Activated T-helper 2 cell treated with anti-CD3 and anti-CD28 coated beads, Interferon-gamma antibody, Interleukin-2, Interleukin-4, amounts not matched to agents 10 μg/mL and 5 μg/mL and 100 μg/mL, durations not matched to agents 14 hours and 24 hours and 36 hours (primary cell): Measurements from ENCODE around the gene THBD. TPM values are rescaled to one million over a fixed set of nuclear protein-coding genes. Genes with fewer than 3 reads are reported as not detected.

Source experiments
- DNase-seq: peaks from one replicate; pipeline ENCODE4 v3.0.0; 2021; ENCODE audit warnings: low spot score
- H3K27ac Mint-ChIP-seq: one replicate; pipeline ENCODE4 v1.8.0; 2021; ENCODE audit warnings: mixed read lengths
- H3K27me3 Mint-ChIP-seq: one replicate; pipeline ENCODE4 v1.8.0; 2021; ENCODE audit warnings: low read depth, mixed read lengths
- H3K36me3 Mint-ChIP-seq: one replicate; pipeline ENCODE4 v1.8.0; 2021; ENCODE audit warnings: low read depth, mixed read lengths
- H3K4me1 Mint-ChIP-seq: one replicate; pipeline ENCODE4 v1.8.0; 2021; ENCODE audit warnings: low read depth, mixed read lengths
- H3K4me3 Mint-ChIP-seq: one replicate; pipeline ENCODE4 v1.8.0; 2021; ENCODE audit warnings: low read depth, mild to moderate bottlenecking, moderate library complexity, mixed read lengths
- H3K9me3 Mint-ChIP-seq: one replicate; pipeline ENCODE4 v1.8.0; 2021; ENCODE audit warnings: mixed read lengths
- intact Hi-C: fragments of 100-400 bp; cut with micrococcal nuclease; formaldehyde crosslinking; loops from one replicate; pipeline ENCODE4 v1.15.1; 2023
- total RNA-seq: library from RNA; stranded (reverse); gene quantifications from 2 replicates; pipeline ENCODE4 v1.2.3, GENCODE V29; 2022

Gene THBD
- not detected in 2 replicates for total RNA-seq

GRCh38 chr20:23049201-23050075, at the start of gene THBD:
TSS of gene THBD (minus strand) at chr20:23049672. CDS start at chr20:23049504, 168 bp downstream.
- no peaks in the 10 kb centered on the region for H3K9me3 Mint-ChIP-seq
- no peaks in the 10 kb centered on the region for H3K36me3 Mint-ChIP-seq
- no peak for DNase-seq
- H3K4me3 Mint-ChIP-seq: peak within 1 kb of the TSS; percentile 13
- H3K27me3 Mint-ChIP-seq: peaks cover 60% of the 10 kb centered on the region
- intact Hi-C loops: loop anchor here (10.0 kb wide), 2 partner anchors 355 to 1345 kb away; partner anchors contain the start of gene PAX1
- no peaks in the 10 kb centered on the region for H3K4me1 Mint-ChIP-seq
- H3K27ac Mint-ChIP-seq: no peak within 1 kb of the TSS

GRCh38 chr20:23097636-23098580, 48.4 kb upstream of the THBD start:
- Mint-ChIP-seq H3K4me1 (no peaks in the 10 kb centered on the region), H3K27me3 (peaks cover 6% of the 10 kb centered on the region), H3K9me3 (no peaks in the 10 kb centered on the region), H3K27ac (no peak overlapping the region), H3K4me3 (no peak overlapping the region), H3K36me3 (no peaks in the 10 kb centered on the region)
- intact Hi-C loops: no loop called here
- no peak for DNase-seq

GRCh38 chr20:23096986-23097520, 47.6 kb upstream of the THBD start:
- intact Hi-C loops: no loop called here
- Mint-ChIP-seq H3K4me1 (no peaks in the 10 kb centered on the region), H3K27ac (no peak overlapping the region), H3K4me3 (no peak overlapping the region), H3K27me3 (peaks cover 6% of the 10 kb centered on the region), H3K9me3 (no peaks in the 10 kb centered on the region), H3K36me3 (no peaks in the 10 kb centered on the region)
- no peak for DNase-seq

- H3K4me3 Mint-ChIP-seq: no peak overlapping the region
- no peak for DNase-seq
- no peak overlapping the region for H3K27ac Mint-ChIP-seq
- H3K27me3 Mint-ChIP-seq: peaks cover 6% of the 10 kb centered on the region
- H3K4me1 Mint-ChIP-seq: no peaks in the 10 kb centered on the region
- no peaks in the 10 kb centered on the region for H3K9me3 Mint-ChIP-seq
- no peaks in the 10 kb centered on the region for H3K36me3 Mint-ChIP-seq
- intact Hi-C loops: no loop called here
These were observed 46.6 kb upstream of the THBD start for GRCh38 chr20:23096097-23096496.

- no peaks in the 10 kb centered on the region for H3K36me3 Mint-ChIP-seq
- no peak overlapping the region for H3K27ac Mint-ChIP-seq
- H3K4me1 Mint-ChIP-seq: no peaks in the 10 kb centered on the region
- peaks cover 6% of the 10 kb centered on the region for H3K27me3 Mint-ChIP-seq
- H3K4me3 Mint-ChIP-seq: no peak overlapping the region
- H3K9me3 Mint-ChIP-seq: no peaks in the 10 kb centered on the region
- no peak for DNase-seq
- intact Hi-C loops: no loop called here
These were observed 46.0 kb upstream of the THBD start for GRCh38 chr20:23095499-23095898.

- Mint-ChIP-seq H3K9me3 (no peaks in the 10 kb centered on the region), H3K4me3 (no peak overlapping the region), H3K27ac (no peak overlapping the region), H3K27me3 (peaks cover 6% of the 10 kb centered on the region), H3K36me3 (no peaks in the 10 kb centered on the region), H3K4me1 (no peaks in the 10 kb centered on the region)
- intact Hi-C loops: no loop called here
- no peak for DNase-seq
These were observed 45.5 kb upstream of the THBD start for GRCh38 chr20:23094927-23095326.

GRCh38 chr20:23094213-23094896, 44.9 kb upstream of the THBD start:
- intact Hi-C loops: no loop called here
- DNase-seq: no peak
- no peaks in the 10 kb centered on the region for H3K4me1 Mint-ChIP-seq
- H3K9me3 Mint-ChIP-seq: no peaks in the 10 kb centered on the region
- H3K27me3 Mint-ChIP-seq: peaks cover 6% of the 10 kb centered on the region
- H3K27ac Mint-ChIP-seq: no peak overlapping the region
- no peaks in the 10 kb centered on the region for H3K36me3 Mint-ChIP-seq
- H3K4me3 Mint-ChIP-seq: no peak overlapping the region

- H3K36me3 Mint-ChIP-seq: no peaks in the 10 kb centered on the region
- H3K27ac Mint-ChIP-seq: no peak overlapping the region
- H3K4me1 Mint-ChIP-seq: no peaks in the 10 kb centered on the region
- H3K9me3 Mint-ChIP-seq: no peaks in the 10 kb centered on the region
- no peak for DNase-seq
- H3K4me3 Mint-ChIP-seq: no peak overlapping the region
- peaks cover 6% of the 10 kb centered on the region for H3K27me3 Mint-ChIP-seq
- intact Hi-C loops: no loop called here
These were observed 44.1 kb upstream of the THBD start for GRCh38 chr20:23093613-23094012.

GRCh38 chr20:23092861-23093495, 43.5 kb upstream of the THBD start:
- Mint-ChIP-seq H3K4me1 (no peaks in the 10 kb centered on the region), H3K4me3 (no peak overlapping the region), H3K9me3 (no peaks in the 10 kb centered on the region), H3K36me3 (no peaks in the 10 kb centered on the region), H3K27me3 (peaks cover 6% of the 10 kb centered on the region), H3K27ac (no peak overlapping the region)
- intact Hi-C loops: no loop called here
- no peak for DNase-seq

GRCh38 chr20:23092384-23092756, 42.9 kb upstream of the THBD start:
- peaks cover 2% of the 10 kb centered on the region for H3K4me1 Mint-ChIP-seq
- no peak overlapping the region for H3K4me3 Mint-ChIP-seq
- H3K27me3 Mint-ChIP-seq: peaks cover 6% of the 10 kb centered on the region
- no peaks in the 10 kb centered on the region for H3K36me3 Mint-ChIP-seq
- no peak overlapping the region for H3K27ac Mint-ChIP-seq
- intact Hi-C loops: no loop called here
- H3K9me3 Mint-ChIP-seq: no peaks in the 10 kb centered on the region
- no peak for DNase-seq

- Mint-ChIP-seq H3K27me3 (peaks cover 6% of the 10 kb centered on the region), H3K4me3 (no peak overlapping the region), H3K4me1 (peaks cover 8% of the 10 kb centered on the region), H3K9me3 (no peaks in the 10 kb centered on the region), H3K27ac (no peak overlapping the region), H3K36me3 (no peaks in the 10 kb centered on the region)
- DNase-seq: no peak
- intact Hi-C loops: no loop called here
These were observed 42.4 kb upstream of the THBD start for GRCh38 chr20:23091721-23092383.
